Neural crest cell (in vitro differentiated cells): ENCODE measurements around the gene WWTR1. TPM values are rescaled to one million over a fixed set of nuclear protein-coding genes. Genes with fewer than 3 reads are reported as not detected.
A peak's percentile ranks its signal among the peaks of the same experiment; 100 is the strongest.

Experiments used
- DNase-seq: peaks from one replicate; pipeline ENCODE4 v3.0.0; 2021; ENCODE audit warnings: low read depth, mixed read lengths, low spot score
- H3K27ac Mint-ChIP-seq: one replicate; pipeline ENCODE4 v1.8.0; 2021; ENCODE audit warnings: mild to moderate bottlenecking, mixed read lengths; ENCODE audit not compliant: unreplicated experiment
- H3K27me3 Mint-ChIP-seq: 2 replicates; pipeline ENCODE4 v1.8.0; 2021; ENCODE audit warnings: low read depth, mild to moderate bottlenecking, mixed read lengths
- H3K36me3 Mint-ChIP-seq: 2 replicates; pipeline ENCODE4 v1.8.0; 2021; ENCODE audit warnings: low read depth, mild to moderate bottlenecking, mixed read lengths
- H3K4me1 Mint-ChIP-seq: 2 replicates; pipeline ENCODE4 v1.8.0; 2021; ENCODE audit warnings: mixed read lengths
- H3K4me3 Mint-ChIP-seq: one replicate; pipeline ENCODE4 v1.8.0; 2021; ENCODE audit warnings: mild to moderate bottlenecking, mixed read lengths
- H3K9me3 Mint-ChIP-seq: 2 replicates; pipeline ENCODE4 v1.8.0; 2021; ENCODE audit warnings: mixed read lengths
- total RNA-seq: library from RNA; stranded (reverse); gene quantifications from 2 replicates; pipeline ENCODE4 v1.2.1, GENCODE V29; 2021
- TF ChIP-seq, protein P1 (sequence below): fragments of 200-600 bp; sonication (generic); conservative IDR thresholded peaks from 2 replicates; pipeline ENCODE4 v1.5.0; 2021; ENCODE audit warnings: antibody characterized with exemption, mild to moderate bottlenecking

The WWTR1 gene
- total RNA-seq, 1 donor from 2014 or later, result 35.6 TPM

DNA sequence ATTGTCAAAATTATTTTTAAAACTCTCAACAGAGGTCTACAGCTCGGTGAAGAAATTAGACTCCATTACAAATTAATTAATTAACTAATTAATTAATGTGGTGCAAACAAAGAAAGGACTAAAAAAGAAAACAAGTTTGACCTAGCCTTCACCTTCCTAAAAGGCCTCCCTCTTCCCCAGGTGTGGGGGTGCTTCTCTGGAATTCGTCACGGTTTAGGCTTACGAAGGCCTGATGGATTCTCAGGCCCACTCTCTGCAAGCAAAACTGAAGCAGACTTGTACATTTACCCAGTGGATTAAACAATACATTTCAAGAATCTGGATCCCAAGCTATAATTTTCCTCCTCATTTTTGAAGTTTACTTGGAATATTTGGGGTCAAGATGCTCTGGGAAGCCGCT is 94.7 kb downstream of the WWTR1 start:
- Mint-ChIP-seq H3K27ac (no peak overlapping the region), H3K27me3 (no peaks in the 10 kb centered on the region), H3K36me3 (peaks cover 4% of the 10 kb centered on the region), H3K4me3 (no peak overlapping the region), H3K9me3 (no peaks in the 10 kb centered on the region), H3K4me1 (peaks cover 69% of the 10 kb centered on the region)
- TF ChIP-seq, protein P1, sequence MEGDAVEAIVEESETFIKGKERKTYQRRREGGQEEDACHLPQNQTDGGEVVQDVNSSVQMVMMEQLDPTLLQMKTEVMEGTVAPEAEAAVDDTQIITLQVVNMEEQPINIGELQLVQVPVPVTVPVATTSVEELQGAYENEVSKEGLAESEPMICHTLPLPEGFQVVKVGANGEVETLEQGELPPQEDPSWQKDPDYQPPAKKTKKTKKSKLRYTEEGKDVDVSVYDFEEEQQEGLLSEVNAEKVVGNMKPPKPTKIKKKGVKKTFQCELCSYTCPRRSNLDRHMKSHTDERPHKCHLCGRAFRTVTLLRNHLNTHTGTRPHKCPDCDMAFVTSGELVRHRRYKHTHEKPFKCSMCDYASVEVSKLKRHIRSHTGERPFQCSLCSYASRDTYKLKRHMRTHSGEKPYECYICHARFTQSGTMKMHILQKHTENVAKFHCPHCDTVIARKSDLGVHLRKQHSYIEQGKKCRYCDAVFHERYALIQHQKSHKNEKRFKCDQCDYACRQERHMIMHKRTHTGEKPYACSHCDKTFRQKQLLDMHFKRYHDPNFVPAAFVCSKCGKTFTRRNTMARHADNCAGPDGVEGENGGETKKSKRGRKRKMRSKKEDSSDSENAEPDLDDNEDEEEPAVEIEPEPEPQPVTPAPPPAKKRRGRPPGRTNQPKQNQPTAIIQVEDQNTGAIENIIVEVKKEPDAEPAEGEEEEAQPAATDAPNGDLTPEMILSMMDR, result no peak
- DNase-seq, result no peak

DNA sequence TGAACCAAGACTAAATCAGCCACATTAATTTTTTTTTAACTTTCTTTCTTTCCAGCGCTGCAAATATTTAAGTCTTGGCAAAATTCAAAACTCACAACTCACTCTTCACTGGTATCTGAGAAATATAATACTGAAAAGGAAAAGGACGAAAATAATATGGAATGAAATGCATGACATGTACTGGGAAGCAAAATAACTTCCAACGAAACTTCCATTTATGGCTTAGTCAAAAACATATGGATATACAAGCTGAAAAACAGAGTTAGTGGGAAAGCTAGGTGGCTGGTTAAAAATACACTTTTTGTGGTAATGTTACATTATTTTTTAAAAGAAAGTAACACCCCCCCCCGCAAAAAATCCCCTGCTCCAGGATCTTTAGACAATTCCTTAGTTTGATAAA is 97.2 kb downstream of the WWTR1 start:
- DNase-seq, result no peak
- Mint-ChIP-seq H3K4me1 (peaks cover 63% of the 10 kb centered on the region), H3K9me3 (no peaks in the 10 kb centered on the region), H3K4me3 (no peak overlapping the region), H3K36me3 (peaks cover 4% of the 10 kb centered on the region), H3K27ac (no peak overlapping the region), H3K27me3 (no peaks in the 10 kb centered on the region)
- TF ChIP-seq, protein P1, result no peak

DNA sequence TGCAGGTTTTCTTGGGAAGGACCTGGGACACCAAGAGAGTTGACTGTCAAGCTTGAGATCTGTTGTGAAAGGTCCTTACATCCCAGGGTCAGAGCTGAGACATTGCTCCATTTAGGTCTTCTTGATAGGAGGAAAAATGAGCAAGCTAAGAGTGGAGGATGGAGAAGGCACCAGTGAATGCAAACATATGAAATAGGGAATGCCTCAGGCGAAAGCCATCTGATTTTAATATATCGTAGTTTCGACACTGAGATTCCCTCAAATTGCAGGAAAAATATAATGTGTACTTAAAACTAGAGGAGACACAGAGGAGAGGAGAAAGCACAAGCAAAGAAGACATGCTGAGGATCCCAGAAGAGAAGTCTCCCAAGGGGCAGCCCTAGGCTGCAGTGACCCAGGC is 97.8 kb downstream of the WWTR1 start:
- Mint-ChIP-seq H3K9me3 (no peaks in the 10 kb centered on the region), H3K4me1 (peaks cover 69% of the 10 kb centered on the region), H3K36me3 (peaks cover 4% of the 10 kb centered on the region), H3K4me3 (no peak overlapping the region), H3K27ac (no peak overlapping the region), H3K27me3 (no peaks in the 10 kb centered on the region)
- no peak for DNase-seq
- TF ChIP-seq, protein P1, result no peak

DNA sequence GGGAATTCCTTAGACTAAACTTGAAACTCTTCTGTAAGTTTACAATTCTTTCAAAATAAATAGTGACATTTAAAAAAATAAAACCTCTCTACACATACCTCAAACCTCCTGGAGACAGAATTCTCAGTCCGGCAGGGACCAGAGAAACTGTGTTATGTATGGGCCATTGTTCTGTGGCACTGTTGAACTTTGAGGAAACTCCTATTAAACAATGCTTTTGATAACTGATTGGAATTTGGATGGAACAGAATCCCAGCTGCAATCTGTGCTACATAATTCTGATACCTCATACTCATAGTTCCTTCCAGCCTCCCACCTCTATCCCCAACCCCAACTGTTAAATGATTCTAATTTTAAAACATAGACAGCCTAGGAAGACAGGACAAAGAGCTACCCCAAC is 98.3 kb downstream of the WWTR1 start:
- H3K36me3 Mint-ChIP-seq, result peaks cover 4% of the 10 kb centered on the region
- H3K27ac Mint-ChIP-seq, result no peak overlapping the region
- H3K4me3 Mint-ChIP-seq, result peak overlapping the region; percentile 3
- no peak for DNase-seq
- H3K9me3 Mint-ChIP-seq, result no peaks in the 10 kb centered on the region
- TF ChIP-seq, protein P1, result no peak
- H3K4me1 Mint-ChIP-seq, result peaks cover 74% of the 10 kb centered on the region
- H3K27me3 Mint-ChIP-seq, result no peaks in the 10 kb centered on the region

DNA sequence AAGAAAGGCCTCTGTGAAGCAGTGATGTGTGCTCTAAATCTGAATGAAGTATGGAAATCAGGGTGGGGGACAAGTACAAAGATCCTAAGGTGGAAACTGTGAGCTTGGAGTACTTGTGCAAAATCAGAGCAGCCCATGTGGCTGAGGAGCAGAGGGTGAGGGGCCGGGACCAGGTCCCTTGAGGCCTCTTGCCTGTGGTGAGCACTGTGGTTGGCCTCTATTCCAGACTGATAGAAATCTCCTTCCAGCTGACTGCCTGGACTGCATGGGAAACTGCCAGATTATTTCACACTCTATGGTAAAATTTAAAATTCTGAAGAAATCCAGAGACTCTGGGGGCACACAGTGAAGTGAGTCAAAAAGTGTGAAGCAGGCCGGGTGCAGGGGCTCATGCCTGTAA is 101.9 kb downstream of the WWTR1 start:
- TF ChIP-seq, protein P1, result no peak
- Mint-ChIP-seq H3K9me3 (no peaks in the 10 kb centered on the region), H3K36me3 (peaks cover 4% of the 10 kb centered on the region), H3K4me1 (peaks cover 79% of the 10 kb centered on the region), H3K27me3 (no peaks in the 10 kb centered on the region), H3K27ac (peak overlapping the region; percentile 16), H3K4me3 (no peak overlapping the region)
- no peak for DNase-seq

DNA sequence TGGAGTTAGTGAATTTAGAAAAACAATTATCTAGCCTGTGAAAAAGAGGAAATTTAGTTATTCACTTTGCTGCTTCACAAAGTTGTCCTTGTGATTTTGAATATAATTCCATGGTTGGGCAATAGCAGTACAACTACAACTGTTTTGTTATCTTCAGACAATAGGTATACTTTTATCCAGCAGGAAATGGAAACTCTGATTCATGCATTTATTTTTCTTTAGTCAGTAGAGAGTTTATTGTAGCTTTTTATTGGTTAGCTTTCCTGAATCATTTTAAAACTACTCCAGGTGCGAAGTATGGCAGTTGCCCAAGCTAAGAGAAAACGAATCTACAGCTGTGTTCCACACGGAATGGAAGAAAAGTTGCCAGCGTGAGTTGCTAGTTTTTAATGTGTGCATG is 103.0 kb downstream of the WWTR1 start:
- no peak for DNase-seq
- Mint-ChIP-seq H3K9me3 (no peaks in the 10 kb centered on the region), H3K27me3 (no peaks in the 10 kb centered on the region), H3K27ac (peak overlapping the region; percentile 72), H3K4me1 (peaks cover 70% of the 10 kb centered on the region), H3K4me3 (peak overlapping the region; percentile 70), H3K36me3 (no peaks in the 10 kb centered on the region)
- TF ChIP-seq, protein P1, result no peak
